PC-9 (cell line): ENCODE measurements around the gene USH1C.

Experiments used
- EZH2 ChIP-seq: fragments of 200-600 bp; sonication (generic); IDR thresholded peaks from 2 replicates; pipeline ENCODE4 v1.8.0; 2017; ENCODE audit warnings: antibody characterized with exemption, low read depth
- TF ChIP-seq, protein P1 (sequence below): fragments of 200-600 bp; sonication (generic); conservative IDR thresholded peaks from 2 replicates; pipeline ENCODE4 v1.6.1; 2017; ENCODE audit warnings: mixed run types, antibody characterized with exemption, mild to moderate bottlenecking, moderate library complexity

DNA sequence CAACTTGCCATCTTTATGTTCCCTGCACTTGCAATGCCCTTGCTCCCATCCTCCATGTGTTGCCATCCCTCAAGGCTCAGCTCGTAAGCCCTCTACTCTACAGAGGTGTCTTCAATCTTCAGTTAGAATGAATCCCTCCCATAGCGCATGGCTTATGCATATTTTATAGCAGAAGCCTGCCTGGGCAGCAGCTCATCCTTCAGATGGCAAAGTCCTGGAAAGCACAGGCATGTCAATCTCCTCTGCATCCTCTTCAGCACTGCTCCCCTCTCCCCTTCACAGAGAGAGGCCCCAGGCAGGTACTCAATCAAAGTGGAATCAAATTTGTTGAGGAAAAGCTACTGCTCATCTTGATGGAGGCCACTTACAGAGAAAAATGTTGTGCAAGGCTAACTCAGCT, 36.4 kb downstream of the USH1C start:
- TF ChIP-seq, protein P1, sequence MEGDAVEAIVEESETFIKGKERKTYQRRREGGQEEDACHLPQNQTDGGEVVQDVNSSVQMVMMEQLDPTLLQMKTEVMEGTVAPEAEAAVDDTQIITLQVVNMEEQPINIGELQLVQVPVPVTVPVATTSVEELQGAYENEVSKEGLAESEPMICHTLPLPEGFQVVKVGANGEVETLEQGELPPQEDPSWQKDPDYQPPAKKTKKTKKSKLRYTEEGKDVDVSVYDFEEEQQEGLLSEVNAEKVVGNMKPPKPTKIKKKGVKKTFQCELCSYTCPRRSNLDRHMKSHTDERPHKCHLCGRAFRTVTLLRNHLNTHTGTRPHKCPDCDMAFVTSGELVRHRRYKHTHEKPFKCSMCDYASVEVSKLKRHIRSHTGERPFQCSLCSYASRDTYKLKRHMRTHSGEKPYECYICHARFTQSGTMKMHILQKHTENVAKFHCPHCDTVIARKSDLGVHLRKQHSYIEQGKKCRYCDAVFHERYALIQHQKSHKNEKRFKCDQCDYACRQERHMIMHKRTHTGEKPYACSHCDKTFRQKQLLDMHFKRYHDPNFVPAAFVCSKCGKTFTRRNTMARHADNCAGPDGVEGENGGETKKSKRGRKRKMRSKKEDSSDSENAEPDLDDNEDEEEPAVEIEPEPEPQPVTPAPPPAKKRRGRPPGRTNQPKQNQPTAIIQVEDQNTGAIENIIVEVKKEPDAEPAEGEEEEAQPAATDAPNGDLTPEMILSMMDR = no peak
- TF ChIP-seq EZH2 = no peak
